Measurements from ENCODE around the gene LTBP2. TPM values are rescaled to one million over a fixed set of nuclear protein-coding genes. Genes with fewer than 3 reads are reported as not detected.

Gene LTBP2
- total and polyA plus RNA-seq, 2 experiments from 2014 or later, result 2.0 to 5.4 TPM

DNA sequence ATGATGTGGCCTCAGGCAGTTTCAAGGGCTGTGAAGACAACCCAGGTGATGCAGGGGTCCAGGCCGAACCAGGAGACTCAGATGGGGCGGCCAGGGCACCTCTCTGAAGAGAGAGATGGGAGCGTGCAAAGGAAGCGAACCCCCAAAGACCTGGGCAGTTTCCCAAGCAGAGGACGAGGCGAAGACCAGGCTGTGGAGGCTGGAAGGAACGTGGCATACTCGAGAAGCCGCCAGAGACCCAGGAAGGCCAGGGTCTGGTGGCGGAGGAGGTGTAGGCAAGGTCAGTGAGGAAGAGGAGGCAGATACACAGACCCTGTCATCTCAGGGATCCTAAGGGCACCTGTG, 24.7 kb downstream of the LTBP2 start:
- Histone ChIP-seq H3K4me1 (ENCODE audit: low read depth) (peaks cover 37% of the 10 kb centered on the region), H3K27ac (no peak overlapping the region), H3K4me3 (no peak overlapping the region), H3K9me3 (ENCODE audit: low read depth) (no peaks in the 10 kb centered on the region), H3K36me3 (no peaks in the 10 kb centered on the region), H3K27me3 (no peaks in the 10 kb centered on the region)
- DNase-seq (ENCODE audit: low read depth in 1 of 2, low spot score in 1 of 2), result no peak
- TF ChIP-seq, protein P1, sequence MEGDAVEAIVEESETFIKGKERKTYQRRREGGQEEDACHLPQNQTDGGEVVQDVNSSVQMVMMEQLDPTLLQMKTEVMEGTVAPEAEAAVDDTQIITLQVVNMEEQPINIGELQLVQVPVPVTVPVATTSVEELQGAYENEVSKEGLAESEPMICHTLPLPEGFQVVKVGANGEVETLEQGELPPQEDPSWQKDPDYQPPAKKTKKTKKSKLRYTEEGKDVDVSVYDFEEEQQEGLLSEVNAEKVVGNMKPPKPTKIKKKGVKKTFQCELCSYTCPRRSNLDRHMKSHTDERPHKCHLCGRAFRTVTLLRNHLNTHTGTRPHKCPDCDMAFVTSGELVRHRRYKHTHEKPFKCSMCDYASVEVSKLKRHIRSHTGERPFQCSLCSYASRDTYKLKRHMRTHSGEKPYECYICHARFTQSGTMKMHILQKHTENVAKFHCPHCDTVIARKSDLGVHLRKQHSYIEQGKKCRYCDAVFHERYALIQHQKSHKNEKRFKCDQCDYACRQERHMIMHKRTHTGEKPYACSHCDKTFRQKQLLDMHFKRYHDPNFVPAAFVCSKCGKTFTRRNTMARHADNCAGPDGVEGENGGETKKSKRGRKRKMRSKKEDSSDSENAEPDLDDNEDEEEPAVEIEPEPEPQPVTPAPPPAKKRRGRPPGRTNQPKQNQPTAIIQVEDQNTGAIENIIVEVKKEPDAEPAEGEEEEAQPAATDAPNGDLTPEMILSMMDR (IDR thresholded peaks at IDR 0.05; ENCODE audit: low read depth, low read length), result no peak

DNA sequence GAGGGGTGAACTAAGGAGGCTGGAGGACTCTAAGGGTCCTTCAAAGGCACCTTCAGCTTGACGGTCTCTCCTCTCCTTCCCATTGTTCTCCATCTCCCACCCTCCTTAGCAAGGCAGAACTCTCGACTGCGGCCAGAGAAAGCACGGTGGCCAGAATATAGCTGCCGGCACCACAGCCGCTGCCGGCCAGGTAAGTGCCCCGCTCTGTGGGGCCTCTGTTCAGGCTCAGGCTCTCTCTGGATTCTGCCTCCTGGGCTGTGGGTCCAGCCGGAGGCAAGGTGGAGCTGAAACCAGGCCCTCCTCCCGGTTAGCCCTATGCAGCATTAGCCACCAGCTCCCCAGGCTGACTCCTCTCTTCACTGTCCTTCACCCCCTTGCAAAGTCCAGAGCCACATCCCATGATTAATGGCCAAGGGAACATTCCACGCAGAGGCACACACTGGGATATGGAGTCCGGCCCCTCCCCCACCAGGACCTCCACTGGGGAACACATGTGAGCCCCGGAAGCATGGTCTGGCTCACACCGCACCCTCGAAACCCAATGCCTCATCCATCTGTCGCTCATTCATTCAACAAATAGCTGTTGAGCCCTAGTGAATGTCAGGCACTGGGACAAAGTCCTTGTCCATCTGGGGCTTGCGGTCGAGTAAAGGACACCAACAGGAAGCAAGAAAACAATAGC, 25.2 kb downstream of the LTBP2 start:
- TF ChIP-seq, protein P1 (IDR thresholded peaks at IDR 0.05; ENCODE audit: low read depth, low read length), result no peak
- DNase-seq (ENCODE audit: low read depth in 1 of 2, low spot score in 1 of 2), result no peak
- Histone ChIP-seq H3K27me3 (no peaks in the 10 kb centered on the region), H3K36me3 (no peaks in the 10 kb centered on the region), H3K27ac (no peak overlapping the region), H3K4me3 (no peak overlapping the region), H3K9me3 (ENCODE audit: low read depth) (no peaks in the 10 kb centered on the region), H3K4me1 (ENCODE audit: low read depth) (peaks cover 33% of the 10 kb centered on the region)

DNA sequence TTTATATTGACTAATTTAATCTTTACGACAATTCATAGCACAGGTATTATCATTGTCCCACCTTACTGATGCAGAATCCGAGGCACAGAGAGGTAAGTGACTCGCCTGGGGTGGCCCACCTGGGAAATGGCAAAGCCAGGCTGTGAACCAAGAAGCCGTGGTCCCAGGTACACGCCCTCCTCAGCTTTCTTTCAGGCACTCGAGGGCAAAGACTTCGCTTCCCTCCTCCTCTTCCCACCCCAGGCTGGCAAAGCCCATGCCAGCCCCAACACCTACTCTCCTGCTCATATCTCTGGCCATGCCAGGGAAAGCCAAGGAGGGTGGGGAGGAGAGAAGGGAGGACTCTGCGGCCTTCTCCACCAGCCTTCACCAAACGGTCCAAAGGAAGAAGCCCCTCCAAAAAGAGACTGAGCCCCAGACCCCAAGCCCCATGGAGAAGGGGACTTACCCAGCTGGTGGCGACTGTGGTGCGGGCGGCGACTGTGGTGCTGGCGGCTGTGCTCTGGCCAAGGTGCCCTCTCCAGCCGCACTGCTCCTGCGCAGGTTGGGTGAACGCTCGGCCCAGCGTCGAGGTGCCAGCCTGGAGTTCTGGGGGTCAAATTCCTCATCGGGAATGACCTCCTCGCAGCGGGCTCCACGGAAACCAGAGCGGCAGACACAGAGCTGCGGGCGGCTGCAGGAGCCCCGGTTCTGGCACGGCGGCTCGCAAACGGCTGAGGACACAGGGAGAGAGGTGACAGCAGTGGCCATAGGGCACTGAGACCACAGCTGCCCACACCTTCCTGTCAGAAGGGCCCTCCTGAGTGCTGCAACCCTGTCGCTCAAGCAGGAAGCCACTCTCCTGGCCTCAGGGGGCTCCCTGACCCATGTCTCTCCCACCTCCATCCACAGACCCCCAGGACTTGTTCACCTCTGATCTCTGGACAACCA, 26.4 kb downstream of the LTBP2 start:
- no peak overlapping the region for H3K4me3 ChIP-seq
- TF ChIP-seq, protein P1 (IDR thresholded peaks at IDR 0.05; ENCODE audit: low read depth, low read length), result no peak
- H3K27ac ChIP-seq, result no peak overlapping the region
- H3K27me3 ChIP-seq, result no peaks in the 10 kb centered on the region
- peaks cover 22% of the 10 kb centered on the region for H3K4me1 ChIP-seq (ENCODE audit: low read depth)
- H3K9me3 ChIP-seq (ENCODE audit: low read depth), result no peaks in the 10 kb centered on the region
- no peak for DNase-seq (ENCODE audit: low read depth in 1 of 2, low spot score in 1 of 2)
- no peaks in the 10 kb centered on the region for H3K36me3 ChIP-seq

DNA sequence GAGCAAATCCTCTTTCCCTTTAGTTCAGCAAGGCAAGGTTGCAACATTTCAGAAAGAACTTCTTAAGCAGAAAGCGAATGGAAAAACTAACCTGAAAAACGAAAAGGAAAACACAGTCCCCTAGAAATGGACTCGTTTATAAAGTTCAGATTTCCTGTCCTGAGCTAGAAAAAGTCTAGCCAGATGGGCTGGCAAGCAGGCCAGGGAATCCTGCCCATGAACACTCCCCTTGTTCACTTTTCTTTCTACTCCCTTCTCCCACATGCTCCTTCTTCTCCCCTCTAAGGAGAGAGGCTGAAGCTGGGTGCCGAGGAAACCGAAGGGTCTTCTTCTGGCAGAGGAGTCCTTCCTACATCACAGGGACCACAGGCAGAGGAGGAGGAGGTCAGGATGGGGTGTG, 27.1 kb downstream of the LTBP2 start:
- no peak overlapping the region for H3K4me3 ChIP-seq
- DNase-seq (ENCODE audit: low read depth in 1 of 2, low spot score in 1 of 2), result no peak
- no peaks in the 10 kb centered on the region for H3K9me3 ChIP-seq (ENCODE audit: low read depth)
- H3K4me1 ChIP-seq (ENCODE audit: low read depth), result peaks cover 17% of the 10 kb centered on the region
- H3K36me3 ChIP-seq, result no peaks in the 10 kb centered on the region
- TF ChIP-seq, protein P1 (IDR thresholded peaks at IDR 0.05; ENCODE audit: low read depth, low read length), result no peak
- H3K27ac ChIP-seq, result peak overlapping the region; percentile 36
- no peaks in the 10 kb centered on the region for H3K27me3 ChIP-seq

DNA sequence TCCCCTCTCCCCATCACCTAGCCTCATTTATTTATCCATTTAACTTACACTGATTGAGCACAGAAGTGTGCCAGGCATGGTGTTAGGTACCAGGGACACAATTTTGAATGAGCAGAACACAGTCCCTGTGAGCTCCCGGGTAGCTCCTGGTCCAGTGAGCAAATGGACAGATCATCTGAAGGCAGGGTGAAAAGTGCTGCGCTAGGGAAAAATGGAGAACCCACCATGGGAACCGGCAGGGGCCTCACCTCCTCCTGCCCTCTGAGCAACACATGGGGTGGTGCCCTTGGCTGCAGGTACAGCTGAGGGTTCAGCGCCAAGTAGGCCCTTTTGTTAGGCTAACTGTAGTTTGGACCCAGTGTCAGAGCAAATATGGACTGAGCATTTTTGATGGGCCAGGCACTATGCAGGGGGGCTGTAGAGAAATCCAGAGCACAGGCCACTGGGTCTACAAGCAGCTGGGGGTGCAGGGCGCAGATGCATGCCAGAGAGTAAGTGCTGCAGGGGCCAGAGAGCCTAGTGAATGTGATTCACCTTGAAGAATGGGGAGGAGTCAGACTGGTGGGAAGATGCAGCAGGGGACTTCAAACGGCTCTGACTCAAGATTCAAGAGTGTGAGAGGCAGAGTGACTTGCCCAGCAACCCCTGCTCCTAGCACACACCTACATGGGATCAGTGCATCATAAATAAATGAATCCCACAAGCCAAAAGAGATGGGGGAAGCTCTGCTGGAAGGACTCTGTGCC, 28.2 kb downstream of the LTBP2 start:
- H3K27ac ChIP-seq, result peak overlapping the region; percentile 73
- no peaks in the 10 kb centered on the region for H3K9me3 ChIP-seq (ENCODE audit: low read depth)
- DNase-seq (ENCODE audit: low read depth in 1 of 2, low spot score in 1 of 2), result no peak

More for the DNA sequence above, 28.2 kb downstream of the LTBP2 start:
- no peaks in the 10 kb centered on the region for H3K27me3 ChIP-seq
- TF ChIP-seq, protein P1 (IDR thresholded peaks at IDR 0.05; ENCODE audit: low read depth, low read length), result no peak
- no peak overlapping the region for H3K4me3 ChIP-seq
- no peaks in the 10 kb centered on the region for H3K36me3 ChIP-seq
- H3K4me1 ChIP-seq (ENCODE audit: low read depth), result peaks cover 17% of the 10 kb centered on the region
